ENCODE measurements around the gene EIF3L.

DNA sequence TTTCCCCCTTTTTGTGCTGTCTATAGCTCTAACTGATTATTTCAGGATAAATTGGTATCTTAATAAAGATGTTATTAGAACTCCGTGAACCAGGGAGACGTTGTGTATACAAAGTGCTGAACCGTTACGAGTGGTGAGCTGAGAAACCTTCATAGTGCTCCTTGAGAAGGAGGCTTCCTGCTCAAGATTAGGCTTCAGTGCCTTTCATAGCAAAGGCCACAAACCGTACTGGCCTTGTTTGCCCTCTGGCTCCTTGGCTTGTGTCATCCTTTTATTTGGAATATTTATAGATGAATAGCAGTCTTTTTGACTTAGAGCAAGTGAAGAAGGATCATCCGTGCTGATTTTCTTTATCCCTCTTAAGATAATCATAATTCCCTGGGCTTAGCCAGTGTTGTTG, 16.3 kb downstream of the EIF3L start:
- TF ChIP-seq ARNTL (CRISPR knock-in tag; IDR thresholded peaks at IDR 0.05; ENCODE audit: borderline replicate concordance, low read depth) (no peak), RARB (CRISPR knock-in tag; IDR thresholded peaks at IDR 0.05) (no peak), ZFP30 (CRISPR knock-in tag; IDR thresholded peaks at IDR 0.05) (no peak), SNAI2 (CRISPR knock-in tag; IDR thresholded peaks at IDR 0.05) (no peak), OSR1 (CRISPR knock-in tag; IDR thresholded peaks at IDR 0.05) (no peak), CSRNP3 (CRISPR knock-in tag; IDR thresholded peaks at IDR 0.05) (no peak), ZFP3 (CRISPR knock-in tag; IDR thresholded peaks at IDR 0.05) (no peak), ZC3H10 (CRISPR knock-in tag; IDR thresholded peaks at IDR 0.05) (no peak)
- TF ChIP-seq, protein P1, sequence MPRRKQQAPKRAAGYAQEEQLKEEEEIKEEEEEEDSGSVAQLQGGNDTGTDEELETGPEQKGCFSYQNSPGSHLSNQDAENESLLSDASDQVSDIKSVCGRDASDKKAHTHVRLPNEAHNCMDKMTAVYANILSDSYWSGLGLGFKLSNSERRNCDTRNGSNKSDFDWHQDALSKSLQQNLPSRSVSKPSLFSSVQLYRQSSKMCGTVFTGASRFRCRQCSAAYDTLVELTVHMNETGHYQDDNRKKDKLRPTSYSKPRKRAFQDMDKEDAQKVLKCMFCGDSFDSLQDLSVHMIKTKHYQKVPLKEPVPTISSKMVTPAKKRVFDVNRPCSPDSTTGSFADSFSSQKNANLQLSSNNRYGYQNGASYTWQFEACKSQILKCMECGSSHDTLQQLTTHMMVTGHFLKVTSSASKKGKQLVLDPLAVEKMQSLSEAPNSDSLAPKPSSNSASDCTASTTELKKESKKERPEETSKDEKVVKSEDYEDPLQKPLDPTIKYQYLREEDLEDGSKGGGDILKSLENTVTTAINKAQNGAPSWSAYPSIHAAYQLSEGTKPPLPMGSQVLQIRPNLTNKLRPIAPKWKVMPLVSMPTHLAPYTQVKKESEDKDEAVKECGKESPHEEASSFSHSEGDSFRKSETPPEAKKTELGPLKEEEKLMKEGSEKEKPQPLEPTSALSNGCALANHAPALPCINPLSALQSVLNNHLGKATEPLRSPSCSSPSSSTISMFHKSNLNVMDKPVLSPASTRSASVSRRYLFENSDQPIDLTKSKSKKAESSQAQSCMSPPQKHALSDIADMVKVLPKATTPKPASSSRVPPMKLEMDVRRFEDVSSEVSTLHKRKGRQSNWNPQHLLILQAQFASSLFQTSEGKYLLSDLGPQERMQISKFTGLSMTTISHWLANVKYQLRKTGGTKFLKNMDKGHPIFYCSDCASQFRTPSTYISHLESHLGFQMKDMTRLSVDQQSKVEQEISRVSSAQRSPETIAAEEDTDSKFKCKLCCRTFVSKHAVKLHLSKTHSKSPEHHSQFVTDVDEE (CRISPR knock-in tag; IDR thresholded peaks at IDR 0.05) = no peak
- TF ChIP-seq, protein P2, sequence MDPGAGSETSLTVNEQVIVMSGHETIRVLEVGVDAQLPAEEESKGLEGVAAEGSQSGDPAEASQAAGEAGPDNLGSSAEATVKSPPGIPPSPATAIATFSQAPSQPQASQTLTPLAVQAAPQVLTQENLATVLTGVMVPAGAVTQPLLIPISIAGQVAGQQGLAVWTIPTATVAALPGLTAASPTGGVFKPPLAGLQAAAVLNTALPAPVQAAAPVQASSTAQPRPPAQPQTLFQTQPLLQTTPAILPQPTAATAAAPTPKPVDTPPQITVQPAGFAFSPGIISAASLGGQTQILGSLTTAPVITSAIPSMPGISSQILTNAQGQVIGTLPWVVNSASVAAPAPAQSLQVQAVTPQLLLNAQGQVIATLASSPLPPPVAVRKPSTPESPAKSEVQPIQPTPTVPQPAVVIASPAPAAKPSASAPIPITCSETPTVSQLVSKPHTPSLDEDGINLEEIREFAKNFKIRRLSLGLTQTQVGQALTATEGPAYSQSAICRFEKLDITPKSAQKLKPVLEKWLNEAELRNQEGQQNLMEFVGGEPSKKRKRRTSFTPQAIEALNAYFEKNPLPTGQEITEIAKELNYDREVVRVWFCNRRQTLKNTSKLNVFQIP (CRISPR knock-in tag; IDR thresholded peaks at IDR 0.05; ENCODE audit: borderline replicate concordance, low read depth) = no peak
- TF ChIP-seq, protein P3, sequence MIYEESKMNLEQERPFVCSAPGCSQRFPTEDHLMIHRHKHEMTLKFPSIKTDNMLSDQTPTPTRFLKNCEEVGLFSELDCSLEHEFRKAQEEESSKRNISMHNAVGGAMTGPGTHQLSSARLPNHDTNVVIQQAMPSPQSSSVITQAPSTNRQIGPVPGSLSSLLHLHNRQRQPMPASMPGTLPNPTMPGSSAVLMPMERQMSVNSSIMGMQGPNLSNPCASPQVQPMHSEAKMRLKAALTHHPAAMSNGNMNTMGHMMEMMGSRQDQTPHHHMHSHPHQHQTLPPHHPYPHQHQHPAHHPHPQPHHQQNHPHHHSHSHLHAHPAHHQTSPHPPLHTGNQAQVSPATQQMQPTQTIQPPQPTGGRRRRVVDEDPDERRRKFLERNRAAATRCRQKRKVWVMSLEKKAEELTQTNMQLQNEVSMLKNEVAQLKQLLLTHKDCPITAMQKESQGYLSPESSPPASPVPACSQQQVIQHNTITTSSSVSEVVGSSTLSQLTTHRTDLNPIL (CRISPR knock-in tag; IDR thresholded peaks at IDR 0.05; ENCODE audit: low read depth) = no peak
